K562 (cell line): ENCODE data around the gene LDLRAD3. TPM values are rescaled to one million over a fixed set of nuclear protein-coding genes. Genes with fewer than 3 reads are reported as not detected.

ENCODE experiments used
- ATAC-seq: fragments of 200-7000 bp; cut with Tn5 transposase; 3 replicates; pipeline ENCODE4 v1.9.1; 2020; ENCODE audit warnings: moderate library complexity
- BruUV-seq: library from RNA; stranded (reverse); fragments of 400-500 nt; replicated peaks from 2 replicates; lab custom pipeline; 2021; lab: Mats Ljungman, UMichigan
- CTCF ChIA-PET: fragments of 300-600 bp; formaldehyde crosslinking; extraction: SDS; loops from one replicate; lab custom pipeline; 2021; ENCODE audit warnings: low intra/inter-chr PET ratio; lab: Yijun Ruan, JAX
- POLR2A ChIA-PET: fragments of 300-600, 350-650 bp; sonication (Branson Sonifier 250); formaldehyde crosslinking; extraction: SDS; loops from one replicate; lab custom pipeline; 2021; ENCODE audit warnings: antibody characterized with exemption, inconsistent platforms; lab: Yijun Ruan, JAX
- DNase-seq, 4 experiments: peaks; one replicate each; pipeline versions ENCODE4 v3.0.0 to v3.0.0-alpha.2; 2011 to 2018; ENCODE audit warnings: low spot score in 3 of 4, mixed read lengths in 3 of 4; ENCODE audit errors: extremely low read depth in 1 of 4
- FAIRE-seq: peaks from 2 replicates; lab custom pipeline; 2011; peaks lifted over from hg19 to GRCh38; lab: Jason Lieb, UNC
- H2AFZ ChIP-seq: 2 replicates; pipeline ENCODE4 v1.6.0; 2011; ENCODE audit warnings: low read depth, low read length, control low read depth, inconsistent platforms
- H3K27ac ChIP-seq: fragments of 200-600 bp; 3 replicates; pipeline ENCODE4 v1.8.0; 2011; ENCODE audit warnings: low read depth, mild to moderate bottlenecking, control low read depth, inconsistent platforms, low read length, moderate library complexity, mixed read lengths; ENCODE audit errors: extremely low read depth
- H3K27me3 ChIP-seq, 2 experiments: fragments of 300-600 bp in 1 of 2; 2 replicates in 1 of 2; 3 replicates in 1 of 2; pipeline versions ENCODE4 v1.6.0 to v1.8.0; 2011; ENCODE audit warnings: inconsistent platforms in 2 of 2, low read length in 2 of 2, mild to moderate bottlenecking in 1 of 2, mixed read lengths in 1 of 2, moderate library complexity in 1 of 2; ENCODE audit not compliant: control insufficient read depth in 2 of 2, insufficient read depth in 2 of 2
- H3K36me3 ChIP-seq: fragments of 300-600 bp; 3 replicates; pipeline ENCODE4 v1.8.0; 2011; ENCODE audit warnings: mild to moderate bottlenecking, low read length, inconsistent platforms; ENCODE audit not compliant: control insufficient read depth, insufficient read depth
- H3K4me1 ChIP-seq, 2 experiments: fragments of 200-600 bp in 1 of 2; replicated peaks in 1 of 2; 2 replicates in 1 of 2; 3 replicates in 1 of 2; pipeline versions ENCODE4 v1.5.1 to v1.8.0; 2011; ENCODE audit warnings: inconsistent platforms in 2 of 2, low read length in 2 of 2, mild to moderate bottlenecking in 1 of 2, mixed read lengths in 1 of 2, moderate library complexity in 1 of 2; ENCODE audit not compliant: control insufficient read depth in 2 of 2, insufficient read depth in 2 of 2
- H3K4me2 ChIP-seq: 2 replicates; pipeline ENCODE4 v1.6.1; 2011; ENCODE audit warnings: low read length, control low read depth, inconsistent platforms, mixed read lengths; ENCODE audit not compliant: insufficient read depth
- H3K4me3 ChIP-seq: fragments of 200-600 bp; sonication (generic), shearing (Covaris generic); 2 replicates; pipeline ENCODE4 v1.5.1; 2016; ENCODE audit warnings: control low read depth, inconsistent platforms
- H3K79me2 ChIP-seq: fragments of 200-600 bp; 3 replicates; pipeline ENCODE4 v1.8.0; 2011; ENCODE audit warnings: low read length, inconsistent platforms; ENCODE audit not compliant: control insufficient read depth, insufficient read depth
- H3K9ac ChIP-seq, 2 experiments: 2 replicates each; pipeline versions ENCODE4 v1.6.0 to v1.6.1; 2011; ENCODE audit warnings: low read depth in 2 of 2, low read length in 2 of 2, control low read depth in 1 of 2, inconsistent platforms in 1 of 2, mild to moderate bottlenecking in 1 of 2, mixed read lengths in 1 of 2; ENCODE audit not compliant: insufficient read depth in 1 of 2
- H3K9me1 ChIP-seq: one replicate; pipeline ENCODE4 v1.6.0; 2011; ENCODE audit warnings: inconsistent platforms, mild to moderate bottlenecking, low read length, moderate library complexity; ENCODE audit not compliant: control insufficient read depth, insufficient read depth
- H3K9me3 ChIP-seq: replicated peaks from 2 replicates; pipeline ENCODE4 v1.5.1; 2011; ENCODE audit warnings: low read depth, low read length, inconsistent platforms; ENCODE audit not compliant: control insufficient read depth, insufficient read depth
- H4K20me1 ChIP-seq: replicated peaks from 2 replicates; pipeline ENCODE4 v1.6.1; 2011; ENCODE audit warnings: low read length, inconsistent platforms, mixed read lengths; ENCODE audit not compliant: control insufficient read depth, insufficient read depth
- E2F6 ChIP-seq, 2 experiments: IDR thresholded peaks; 2 replicates each; pipeline ENCODE4 v1.6.1; 2011; ENCODE audit warnings: borderline replicate concordance in 1 of 2, control low read depth in 1 of 2, low read depth in 1 of 2, low read length in 1 of 2, mild to moderate bottlenecking in 1 of 2, mixed read lengths in 1 of 2, moderate library complexity in 1 of 2; ENCODE audit not compliant: insufficient read depth in 1 of 2, insufficient read length in 1 of 2, poor library complexity in 1 of 2, severe bottlenecking in 1 of 2; ENCODE audit errors: extremely low read depth in 1 of 2
- FOXK2 ChIP-seq, 2 experiments: fragments of 450-650 bp; IDR thresholded peaks in 1 of 2; conservative IDR thresholded peaks in 1 of 2; 2 replicates each; pipeline ENCODE4 v1.6.1; 2016; ENCODE audit warnings: low read depth in 2 of 2, mild to moderate bottlenecking in 1 of 2
- HOXB6 ChIP-seq: fragments of 250-450 bp; sonication (Bioruptor Pico); IDR thresholded peaks from 2 replicates; pipeline ENCODE4 v1.5.1; 2022; ENCODE audit warnings: mild to moderate bottlenecking, borderline replicate concordance
- PTBP1 ChIP-seq: fragments of 200-400 bp; formaldehyde crosslinking; IDR thresholded peaks from 2 replicates; pipeline ENCODE4 v1.6.1; 2017; ENCODE audit warnings: low read depth, low read length
- SMARCA4 ChIP-seq: fragments of 450-650 bp; IDR thresholded peaks from 2 replicates; pipeline ENCODE4 v1.6.1; 2016
- TCF7L2 ChIP-seq: fragments of 150-350 bp; IDR thresholded peaks from 2 replicates; pipeline ENCODE4 v1.6.1; 2016; ENCODE audit warnings: low read depth, mild to moderate bottlenecking, low read length, moderate library complexity
- TSHZ1 ChIP-seq: fragments of 250-450 bp; sonication (Bioruptor Pico); IDR thresholded peaks from 2 replicates; pipeline ENCODE4 v1.4.0; 2020; ENCODE audit warnings: mild to moderate bottlenecking, moderate library complexity
- ZC3H8 ChIP-seq: fragments of 450-650 bp; IDR thresholded peaks from 2 replicates; pipeline ENCODE4 v1.6.1; 2017
- ZNF212 ChIP-seq: fragments of 450-650 bp; formaldehyde crosslinking; IDR thresholded peaks from 2 replicates; pipeline ENCODE4 v1.4.0; 2020; ENCODE audit warnings: mild to moderate bottlenecking
- ZNF232 ChIP-seq: sonication (generic); formaldehyde crosslinking; IDR thresholded peaks from 2 replicates; pipeline ENCODE4 v1.8.0; 2022; ENCODE audit warnings: mild to moderate bottlenecking, missing genetic modification reagents
- ZNF655 ChIP-seq: fragments of 250-450 bp; sonication (Bioruptor Pico); IDR thresholded peaks from 2 replicates; pipeline ENCODE4 v1.5.0; 2021
- WGBS: fragments of 100-300 bp; shearing (Covaris generic); methylation state at CpG from one replicate; pipeline ENCODE4 v1.1.6; 2016; ENCODE audit warnings: low coverage, mixed read lengths; ENCODE audit not compliant: insufficient coverage; ENCODE audit errors: missing lambda C conversion rate; 5-methylcytosine and 5-hydroxymethylcytosine counted together
- in situ Hi-C: fragments of 300-500 bp; cut with MboI; formaldehyde crosslinking; loops from 4 replicates; pipeline ENCODE4 v1.15.0; 2018; ENCODE audit warnings: inconsistent platforms, mixed read lengths
- intact Hi-C: fragments of 100-400 bp; cut with micrococcal nuclease; formaldehyde crosslinking; loops from 2 replicates; pipeline ENCODE4 v1.14.2; 2022
- polyA plus RNA-seq, 8 experiments: library from polyadenylated mRNA; depleted of rRNA in 4 of 8; stranded (reverse) in 5 of 8; unstranded in 3 of 8; fragments of >200 nt; fragmentation: Nextera tagmentation in 2 of 8; fragmentation: Illumina TruSeq in 1 of 8; extraction: Ambion mirVana in 2 of 8; extraction: Trizol in 1 of 8; gene quantifications; 2 replicates each; pipeline versions ENCODE4 v1.2.1 to v1.2.3, GENCODE V29; 2011 to 2014; ENCODE audit warnings: inconsistent platforms in 1 of 8, missing spikeins in 1 of 8
- total RNA-seq, 7 experiments: library from RNA; depleted of rRNA in 6 of 7; stranded (reverse); fragments of >200 nt in 6 of 7; fragmentation: Illumina TruSeq in 2 of 7; extraction: Trizol in 2 of 7; gene quantifications; 2 replicates each; pipeline versions ENCODE4 v1.2.1 to v1.2.3, GENCODE V29; 2011 to 2021; ENCODE audit warnings: low replicate concordance in 1 of 7
- TF ChIP-seq, protein P1 (sequence below): fragments of 250-450 bp; sonication (Bioruptor Pico); IDR thresholded peaks from 2 replicates; pipeline ENCODE4 v1.9.0; 2021; ENCODE audit warnings: mild to moderate bottlenecking

Gene LDLRAD3
- total and polyA plus RNA-seq, 9 of the 15 experiments (the other 6 are each of a cell fraction or from before 2014, with no cell fraction given), result 0.73 to 7.2 (median 3.5) TPM

- Histone ChIP-seq H3K4me3 (no peak overlapping the region), H3K79me2 (no peaks in the 10 kb centered on the region), H3K4me1 (no peaks in the 10 kb centered on the region), H3K36me3 (no peaks in the 10 kb centered on the region), H3K27me3 (peaks cover 3 to 19% of the 10 kb centered on the region in 2 experiments; a peak in 3 of 5 replicates), H3K27ac (no peak overlapping the region), H4K20me1 (no peaks in the 10 kb centered on the region), H3K9me1 (no peaks in the 10 kb centered on the region), H3K9me3 (no peaks in the 10 kb centered on the region), H3K4me2 (no peak overlapping the region), H2AFZ (no peak overlapping the region), H3K9ac (no peak overlapping the region)
- WGBS, result 44% methylated on average over 12 of the region's 14 CpGs
- ATAC-seq (no peak), FAIRE-seq (no peak), DNase-seq (no peak)
- ChIA-PET CTCF (no interaction called here), POLR2A (no interaction called here)
- TF ChIP-seq ZC3H8, result no peak
- no peak for TF ChIP-seq E2F6 (IDR thresholded peaks at IDR 0.05; ENCODE audit: borderline replicate concordance in 1 of 2, extremely low read depth in 1 of 2, insufficient read depth in 1 of 2, insufficient read length in 1 of 2, low read depth in 1 of 2, low read length in 1 of 2, poor library complexity in 1 of 2, severe bottlenecking in 1 of 2)
- no peak for TF ChIP-seq TCF7L2
- TF ChIP-seq PTBP1, result no peak
- TF ChIP-seq TSHZ1 (CRISPR knock-in tag), result no peak
- TF ChIP-seq ZNF212 (CRISPR knock-in tag), result no peak
- TF ChIP-seq SMARCA4, result no peak
- TF ChIP-seq, protein P1, sequence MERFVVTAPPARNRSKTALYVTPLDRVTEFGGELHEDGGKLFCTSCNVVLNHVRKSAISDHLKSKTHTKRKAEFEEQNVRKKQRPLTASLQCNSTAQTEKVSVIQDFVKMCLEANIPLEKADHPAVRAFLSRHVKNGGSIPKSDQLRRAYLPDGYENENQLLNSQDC (CRISPR knock-in tag), result no peak
- no peak for TF ChIP-seq ZNF655
- TF ChIP-seq FOXK2 (conservative IDR thresholded peaks at IDR 0.05 in 1 of 2, IDR thresholded peaks at IDR 0.05 in 1 of 2; ENCODE audit: low read depth in 2 of 2), result no peak
- TF ChIP-seq HOXB6 (CRISPR knock-in tag), result no peak
- no peak for TF ChIP-seq ZNF232 (CRISPR knock-in tag)
- intact Hi-C loops (loop anchor here (5.0 kb wide), 1 partner anchor 398 kb away; the partner anchor contains the start of gene FJX1), in situ Hi-C loops (no loop called here)
- no TSS peak for BruUV-seq
Observed at GRCh38 chr11:36014898-36015665, 71.2 kb downstream of the LDLRAD3 start.
